GM21737 (cell line): ENCODE results near the gene ACTN1.

ENCODE experiments used
- ATAC-seq: cut with Tn5 transposase; IDR thresholded peaks from one replicate; pipeline ENCODE4 v1.9.1; 2021; ENCODE audit warnings: mild to moderate bottlenecking, moderate library complexity; ENCODE audit not compliant: unreplicated experiment

Gene ACTN1

DNA sequence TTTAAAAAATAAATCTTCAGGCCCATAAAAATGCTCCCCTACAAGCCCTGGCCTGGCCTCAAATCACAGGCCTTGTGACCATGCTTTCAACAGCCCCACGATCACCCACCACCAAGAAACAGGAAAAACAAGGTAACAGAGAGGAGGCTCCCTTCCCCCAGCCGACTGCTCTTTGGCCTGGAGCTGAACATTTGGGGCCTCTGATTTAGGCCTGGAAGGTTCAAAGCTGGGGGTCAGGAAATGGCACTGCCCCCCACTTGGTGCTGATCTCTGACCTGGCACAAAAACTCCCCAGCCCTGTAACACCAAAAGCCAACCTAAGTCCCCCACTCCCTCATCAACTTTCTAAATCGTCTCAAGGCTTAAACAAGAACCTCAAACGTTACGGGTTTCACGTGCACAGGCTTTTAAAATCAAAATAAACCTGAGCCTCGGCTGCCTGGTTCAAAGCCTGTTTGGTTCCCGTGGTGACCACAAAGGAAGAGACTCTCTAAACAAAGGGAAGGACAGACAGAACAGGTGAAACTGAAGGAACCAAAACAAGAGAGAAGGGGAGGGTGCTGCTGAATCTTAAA lies 9.0 kb downstream of the ACTN1 start:
- ATAC-seq = no peak

DNA sequence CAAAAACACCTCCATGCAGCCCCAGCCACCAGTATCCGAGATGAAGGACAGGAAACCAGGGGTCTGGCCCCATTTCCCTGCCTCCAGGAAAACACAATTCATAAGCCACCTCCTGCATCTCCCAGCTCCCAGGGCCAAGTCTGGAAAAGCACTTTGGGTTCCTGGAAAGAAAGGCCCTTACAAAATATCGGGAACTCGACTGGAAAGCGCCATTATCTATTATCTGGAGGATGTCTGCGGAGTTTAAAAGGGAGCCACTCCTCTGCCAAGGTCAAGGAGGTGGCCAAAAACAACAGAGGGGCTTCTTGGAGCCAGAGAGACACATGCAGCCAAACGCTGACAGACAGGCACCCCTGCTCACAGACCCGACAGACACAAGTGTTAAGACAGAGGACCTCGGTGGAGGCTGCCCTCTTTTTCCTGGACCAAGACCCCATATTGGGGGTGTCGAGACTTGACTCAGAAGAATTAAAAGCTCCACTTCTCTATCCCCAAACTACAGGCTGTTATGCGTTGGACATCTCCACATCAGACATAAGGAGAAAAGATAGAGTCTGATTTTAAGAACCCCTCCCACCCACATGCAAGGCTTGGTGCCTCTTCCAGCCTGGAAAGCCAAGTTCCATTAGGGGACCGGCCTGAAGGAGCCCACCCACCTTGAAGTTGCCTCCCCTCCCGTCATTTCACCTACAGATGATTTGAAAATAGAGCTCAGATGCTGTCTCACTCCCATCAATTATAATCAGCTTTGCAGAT lies 9.6 kb downstream of the ACTN1 start:
- ATAC-seq = no peak

DNA sequence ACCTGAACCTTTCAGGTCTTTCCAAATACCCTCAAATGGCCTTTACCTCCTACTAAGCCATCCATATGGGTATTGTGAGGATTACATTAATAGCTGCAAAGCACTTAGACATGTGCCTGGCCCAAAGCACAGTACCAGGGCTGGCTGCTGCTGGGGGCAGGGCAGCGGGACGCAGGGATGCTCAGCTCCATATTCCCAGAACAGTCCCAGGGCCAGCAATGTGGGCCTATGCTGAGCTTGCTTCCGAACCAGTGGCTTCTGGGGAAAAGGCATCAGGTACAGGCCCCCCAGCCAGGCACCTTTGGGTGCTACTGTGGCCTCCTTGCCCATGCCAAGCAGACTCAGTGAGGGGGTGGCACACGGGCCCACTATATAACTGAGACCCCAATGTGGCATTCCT lies 10.4 kb downstream of the ACTN1 start:
- ATAC-seq = no peak

DNA sequence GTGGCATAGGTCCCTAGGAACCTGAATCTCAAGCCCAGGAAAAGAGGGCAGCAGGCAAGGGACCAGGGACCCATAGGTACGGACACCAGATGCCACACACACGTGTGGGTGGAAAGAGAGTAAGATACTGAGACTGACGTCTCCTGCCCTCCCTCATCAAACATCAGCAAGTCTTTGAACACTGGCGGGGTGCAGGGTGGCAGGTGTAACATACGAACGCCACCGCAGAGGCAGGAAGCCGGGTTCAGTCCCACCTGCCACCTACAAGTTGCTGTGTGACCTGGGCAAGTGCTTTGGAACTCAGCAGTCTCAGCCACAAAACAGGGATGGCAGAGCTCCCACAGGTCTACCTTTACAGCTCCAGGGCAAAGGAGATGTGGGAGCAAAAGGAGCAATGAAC lies 11.1 kb downstream of the ACTN1 start:
- ATAC-seq = no peak

GRCh38 chr14:68967459-68967940 lies 11.6 kb downstream of the ACTN1 start:
- ATAC-seq = no peak

GRCh38 chr14:68966872-68967301 lies 12.2 kb downstream of the ACTN1 start:
- ATAC-seq = no peak

GRCh38 chr14:68965261-68965761 lies 13.8 kb downstream of the ACTN1 start:
- ATAC-seq = no peak

DNA sequence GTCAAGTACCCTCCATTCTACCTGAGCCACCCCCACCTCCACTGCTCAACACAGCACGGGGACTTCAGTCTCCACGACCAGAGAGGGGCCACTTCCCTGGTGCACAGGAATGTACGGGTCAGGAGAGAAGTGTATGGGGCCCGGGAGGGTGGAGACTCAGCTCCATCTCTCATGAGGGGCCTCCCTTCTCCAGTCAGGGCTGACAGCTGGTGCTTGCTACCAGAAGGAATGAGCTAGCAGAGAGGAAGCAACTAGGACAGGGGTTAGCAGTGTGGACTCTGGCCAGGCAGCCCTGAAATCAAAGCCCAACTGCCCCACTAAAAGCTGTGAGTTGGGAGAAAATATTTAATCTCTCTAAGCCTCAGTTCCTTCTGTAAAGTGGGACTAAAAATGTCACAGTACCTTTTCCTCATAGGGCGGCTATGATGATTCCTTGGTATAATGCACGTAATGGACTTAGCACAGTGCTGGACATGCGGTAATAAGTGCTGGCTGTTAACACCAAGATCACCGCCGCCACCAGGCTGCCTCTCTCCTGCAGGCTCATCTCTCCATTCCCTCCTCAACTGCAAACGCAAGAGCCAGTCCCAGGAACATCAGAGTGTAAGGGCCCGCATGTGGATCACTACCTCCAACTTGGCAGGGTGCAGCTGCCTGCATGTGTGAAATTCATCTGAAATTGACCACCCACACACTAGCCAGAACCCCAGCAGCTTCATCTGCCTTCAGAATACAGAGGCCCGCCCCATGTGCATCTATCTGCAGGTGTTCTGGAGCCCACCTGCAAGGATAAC lies 14.6 kb downstream of the ACTN1 start:
- no peak for ATAC-seq

DNA sequence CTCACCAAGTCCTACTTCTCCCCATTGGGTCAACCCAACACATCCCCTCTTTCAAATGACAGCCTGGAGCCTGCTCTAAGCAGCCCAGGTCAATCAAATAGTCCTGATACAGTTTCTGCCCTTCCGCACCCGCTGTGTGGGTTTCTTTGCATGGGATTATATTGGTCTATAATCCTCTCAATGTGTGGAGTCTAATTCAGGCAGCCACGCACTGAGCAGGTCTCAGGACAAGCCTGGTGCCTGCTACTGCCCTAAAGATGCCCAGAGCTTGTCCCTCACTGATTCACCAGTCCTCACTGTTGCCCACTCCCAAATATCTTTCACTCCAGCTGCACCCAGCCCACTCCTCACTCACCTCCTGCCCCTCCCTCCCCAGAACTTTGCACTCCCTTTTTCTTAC lies 16.4 kb downstream of the ACTN1 start:
- no peak for ATAC-seq

- ATAC-seq = no peak
These were observed 17.1 kb downstream of the ACTN1 start for GRCh38 chr14:68961781-68962584.

GRCh38 chr14:68961361-68961760 lies 17.7 kb downstream of the ACTN1 start:
- ATAC-seq = no peak

- no peak for ATAC-seq
These were observed 19.0 kb downstream of the ACTN1 start for GRCh38 chr14:68960123-68960522.

- no peak for ATAC-seq
These were observed 20.1 kb downstream of the ACTN1 start for GRCh38 chr14:68959035-68959434.

DNA sequence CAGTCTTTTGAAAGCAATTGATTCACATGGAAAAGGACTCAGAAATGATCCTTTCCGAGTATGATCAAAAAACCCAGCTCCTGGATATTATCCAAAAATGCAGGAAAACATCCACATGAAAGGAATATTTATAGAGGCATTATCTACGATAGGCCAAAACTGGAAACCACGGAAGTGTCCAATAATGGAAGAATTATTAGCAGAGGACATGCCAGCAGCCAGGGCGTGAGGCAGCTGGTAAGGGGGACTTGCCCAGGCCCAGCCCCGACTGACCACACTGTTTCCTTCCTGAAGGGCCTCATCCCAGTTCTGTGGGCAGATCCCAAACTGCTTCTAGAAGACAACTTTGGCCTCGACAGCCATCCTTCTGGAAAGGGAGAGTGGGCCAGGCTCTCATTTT lies 20.5 kb downstream of the ACTN1 start:
- no peak for ATAC-seq

DNA sequence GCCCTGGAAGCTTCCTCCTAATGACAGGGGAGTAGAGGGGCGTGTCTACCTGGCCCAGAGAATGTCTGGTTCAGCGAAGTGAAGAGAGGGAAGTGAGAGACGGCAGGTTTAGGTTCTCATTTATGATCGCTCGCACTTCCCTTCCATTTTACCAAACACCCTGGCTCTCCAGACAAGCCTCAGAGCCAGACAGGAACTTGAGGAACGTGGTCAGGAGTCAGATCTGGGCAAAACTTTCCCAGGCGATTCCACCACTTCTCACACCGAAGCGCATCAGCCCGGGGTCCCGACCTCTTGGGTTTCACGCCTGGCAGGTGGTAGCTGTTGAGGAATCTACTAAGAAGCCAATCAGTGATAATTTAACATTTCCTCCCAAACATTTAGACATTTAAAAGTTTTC lies 21.3 kb downstream of the ACTN1 start:
- ATAC-seq = no peak

DNA sequence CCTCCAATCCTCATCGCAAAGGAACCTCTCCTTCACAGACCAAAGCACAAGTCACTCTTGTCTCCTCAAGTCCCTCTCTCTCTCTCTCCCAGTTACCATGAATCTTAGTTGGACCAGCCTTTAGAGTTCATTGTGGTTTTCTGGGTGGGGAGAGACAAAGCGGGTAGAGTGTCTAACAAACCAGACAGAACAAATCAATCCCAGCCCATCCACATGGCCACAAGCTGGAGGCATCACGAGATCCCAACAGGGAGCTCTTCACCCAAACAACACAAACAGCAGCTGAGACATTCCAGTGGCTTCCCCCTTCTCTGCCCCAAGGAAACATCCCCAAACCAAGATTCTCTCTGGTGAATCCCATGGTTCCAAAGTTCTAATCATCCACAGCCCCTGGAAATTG lies 22.4 kb downstream of the ACTN1 start:
- no peak for ATAC-seq

DNA sequence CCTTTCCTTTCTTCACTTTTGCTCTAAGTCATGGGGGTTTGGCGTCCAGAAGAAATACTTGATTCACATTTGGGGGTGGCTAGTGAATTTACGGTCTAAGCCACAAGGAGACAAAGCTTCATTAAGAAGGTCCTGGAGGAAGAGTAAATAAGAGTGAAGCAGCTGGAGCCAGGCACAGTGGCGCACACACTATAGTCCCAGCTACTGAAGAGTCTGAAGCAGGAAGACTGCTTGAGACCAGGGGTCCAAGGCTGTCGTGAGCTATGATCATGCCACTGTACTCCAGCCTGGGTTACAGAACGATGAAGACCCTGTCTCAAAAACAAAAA lies 23.3 kb downstream of the ACTN1 start:
- no peak for ATAC-seq

- ATAC-seq = no peak
These were observed 23.8 kb downstream of the ACTN1 start for GRCh38 chr14:68955164-68955850.

- ATAC-seq = no peak
These were observed 25.9 kb downstream of the ACTN1 start for GRCh38 chr14:68953196-68953555.

GRCh38 chr14:68952531-68953195 lies 26.4 kb downstream of the ACTN1 start:
- no peak for ATAC-seq
